HepG2 (cell line): ENCODE results near the gene RHOBTB3. TPM values are rescaled to one million over a fixed set of nuclear protein-coding genes. Genes with fewer than 3 reads are reported as not detected.

Experiments used
- ATAC-seq: fragments of 200-7000 bp; cut with Tn5 transposase; 3 replicates; pipeline ENCODE4 v1.9.1; 2020; ENCODE audit warnings: mild to moderate bottlenecking, moderate library complexity
- BruUV-seq: library from RNA; stranded (reverse); fragments of 400-500 nt; replicated peaks from 2 replicates; lab custom pipeline; 2021; lab: Mats Ljungman, UMichigan
- CTCF ChIA-PET: fragments of 300-600 bp; formaldehyde crosslinking; extraction: SDS; loops from one replicate; lab custom pipeline; 2021; ENCODE audit warnings: low total read pairs, inconsistent platforms, low intra/inter-chr PET ratio; lab: Yijun Ruan, JAX
- POLR2A ChIA-PET: fragments of 350-600 bp; sonication (Branson Sonifier 250); formaldehyde crosslinking; loops from one replicate; lab custom pipeline; 2020; ENCODE audit warnings: antibody characterized with exemption, inconsistent platforms; lab: Yijun Ruan, JAX
- DNase-seq: peaks from one replicate; pipeline ENCODE4 v3.0.0-alpha.2; 2015; ENCODE audit warnings: low spot score
- FAIRE-seq: peaks from 3 replicates; lab custom pipeline; 2011; peaks lifted over from hg19 to GRCh38; lab: Jason Lieb, UNC
- H2AFZ ChIP-seq: one replicate; pipeline ENCODE4 v1.6.1; 2011; ENCODE audit warnings: low read length, inconsistent platforms
- H3K27ac ChIP-seq: fragments of 300-600 bp; 3 replicates; pipeline ENCODE4 v1.8.0; 2011; ENCODE audit warnings: mixed run types, mild to moderate bottlenecking, mixed read lengths, low read length, inconsistent platforms; ENCODE audit not compliant: insufficient read depth; ENCODE audit errors: extremely low read length
- H3K27me3 ChIP-seq, 2 experiments: fragments of 200-600 bp in 1 of 2; 2 replicates in 1 of 2; 3 replicates in 1 of 2; pipeline versions ENCODE4 v1.6.0 to v1.8.0; 2011; ENCODE audit warnings: low read length in 2 of 2, mild to moderate bottlenecking in 2 of 2, moderate library complexity in 2 of 2, inconsistent platforms in 1 of 2; ENCODE audit not compliant: insufficient read depth in 2 of 2, control insufficient read depth in 1 of 2
- H3K36me3 ChIP-seq, 2 experiments: fragments of 200-600 bp in 1 of 2; replicated peaks in 1 of 2; 2 replicates in 1 of 2; 3 replicates in 1 of 2; pipeline versions ENCODE4 v1.5.1 to v1.8.0; 2011; ENCODE audit warnings: low read length in 2 of 2, inconsistent platforms in 1 of 2; ENCODE audit not compliant: insufficient read depth in 2 of 2, control insufficient read depth in 1 of 2
- H3K4me1 ChIP-seq: 2 replicates; pipeline ENCODE4 v1.5.1; 2012; ENCODE audit warnings: low read length, inconsistent platforms; ENCODE audit not compliant: insufficient read depth
- H3K4me2 ChIP-seq: 2 replicates; pipeline ENCODE4 v1.6.0; 2011; ENCODE audit warnings: low read depth, low read length, inconsistent platforms
- H3K4me3 ChIP-seq, 3 experiments: fragments of 200-600 bp in 1 of 3; sonication (generic), shearing (Covaris generic) in 1 of 3; replicated peaks in 1 of 3; 2 replicates each; pipeline ENCODE4 v1.5.1; 2011 to 2016; ENCODE audit warnings: low read length in 3 of 3, inconsistent platforms in 2 of 3, low read depth in 2 of 3, mild to moderate bottlenecking in 2 of 3, control low read depth in 1 of 3, mixed read lengths in 1 of 3; ENCODE audit not compliant: insufficient read depth in 1 of 3
- H3K79me2 ChIP-seq: one replicate; pipeline ENCODE4 v1.6.1; 2011; ENCODE audit warnings: low read length, inconsistent platforms; ENCODE audit not compliant: insufficient read depth
- H3K9ac ChIP-seq: 2 replicates; pipeline ENCODE4 v1.6.0; 2011; ENCODE audit warnings: mild to moderate bottlenecking, low read depth, low read length, inconsistent platforms; ENCODE audit not compliant: insufficient read depth
- H3K9me3 ChIP-seq: 2 replicates; pipeline ENCODE4 v1.5.1; 2012; ENCODE audit warnings: mild to moderate bottlenecking, low read length
- H4K20me1 ChIP-seq: 2 replicates; pipeline ENCODE4 v1.6.0; 2011; ENCODE audit warnings: inconsistent platforms, mild to moderate bottlenecking, low read length, moderate library complexity; ENCODE audit not compliant: insufficient read depth
- AHR ChIP-seq: IDR thresholded peaks from 2 replicates; pipeline ENCODE4 v1.6.1; 2018; ENCODE audit warnings: missing genetic modification reagents, missing compliant biosample characterization
- ARID3A ChIP-seq: IDR thresholded peaks from 2 replicates; pipeline ENCODE4 v1.6.1; 2012; ENCODE audit warnings: low read depth, low read length, improper control_type of control experiment
- DPF2 ChIP-seq: sonication (generic); formaldehyde crosslinking; IDR thresholded peaks from 2 replicates; pipeline ENCODE4 v1.4.0; 2020; ENCODE audit warnings: mild to moderate bottlenecking, low read depth, missing genetic modification reagents, borderline replicate concordance
- GTF2F1 ChIP-seq: fragments of 150-350 bp; IDR thresholded peaks from 2 replicates; pipeline ENCODE4 v1.6.1; 2014; ENCODE audit warnings: low read length
- KLF16 ChIP-seq, 2 experiments: sonication (generic) in 1 of 2; formaldehyde crosslinking in 1 of 2; IDR thresholded peaks; 2 replicates each; pipeline versions ENCODE4 v1.6.1 to v1.8.0; 2016 to 2023; ENCODE audit warnings: missing genetic modification reagents in 2 of 2, missing compliant biosample characterization in 1 of 2
- MYNN ChIP-seq: sonication (generic); formaldehyde crosslinking; IDR thresholded peaks from 2 replicates; pipeline ENCODE4 v1.4.0; 2020; ENCODE audit warnings: mild to moderate bottlenecking, low read depth, missing genetic modification reagents
- PHF5A ChIP-seq: IDR thresholded peaks from one replicate; pipeline ENCODE4 v1.6.1; 2018; ENCODE audit warnings: low read depth, missing genetic modification reagents; ENCODE audit not compliant: unreplicated experiment
- SRY ChIP-seq: sonication (generic); formaldehyde crosslinking; IDR thresholded peaks from 2 replicates; pipeline ENCODE4 v1.8.0; 2022; ENCODE audit warnings: mild to moderate bottlenecking, missing genetic modification reagents
- ZNF251 ChIP-seq: sonication (generic); formaldehyde crosslinking; IDR thresholded peaks from 2 replicates; pipeline ENCODE4 v1.9.0; 2021; ENCODE audit warnings: mild to moderate bottlenecking, missing genetic modification reagents
- ZNF552 ChIP-seq: sonication (generic); formaldehyde crosslinking; IDR thresholded peaks from 2 replicates; pipeline ENCODE4 v1.9.0; 2022; ENCODE audit warnings: missing genetic modification reagents, mild to moderate bottlenecking, borderline replicate concordance
- ZNF770 ChIP-seq: sonication (generic); formaldehyde crosslinking; IDR thresholded peaks from 2 replicates; pipeline ENCODE4 v1.5.0; 2020; ENCODE audit warnings: mild to moderate bottlenecking, missing genetic modification reagents
- ZNF773 ChIP-seq: sonication (generic); formaldehyde crosslinking; IDR thresholded peaks from 2 replicates; pipeline ENCODE4 v1.4.0; 2020; ENCODE audit warnings: missing genetic modification reagents, borderline replicate concordance
- WGBS: methylation state at CpG from one replicate; pipeline ENCODE4 v1.1.6; 2017; ENCODE audit warnings: low lambda C conversion rate; 5-methylcytosine and 5-hydroxymethylcytosine counted together
- in situ Hi-C: cut with HindIII; loops from 2 replicates; pipeline ENCODE4 v1.10.0; 2017; ENCODE audit warnings: low pct_unique_long_range_greater_than_20kb; ENCODE audit not compliant: extremely low pct_ligation_motif_present
- intact Hi-C: fragments of 100-400 bp; cut with micrococcal nuclease; formaldehyde crosslinking; loops from one replicate; pipeline ENCODE4 v1.10.0; 2022; ENCODE audit not compliant: unreplicated experiment
- polyA plus RNA-seq, 8 experiments: library from polyadenylated mRNA; depleted of rRNA in 3 of 8; stranded (reverse) in 7 of 8; unstranded in 1 of 8; fragments of >200 nt; fragmentation: Illumina TruSeq in 4 of 8; extraction: Trizol in 4 of 8; gene quantifications; 2 replicates each; pipeline versions ENCODE4 v1.2.1 to v1.2.3, GENCODE V29; 2011 to 2016; ENCODE audit warnings: low read depth in 4 of 8, missing spikeins in 1 of 8, mixed read lengths in 1 of 8; ENCODE audit not compliant: insufficient read depth in 1 of 8
- total RNA-seq, 5 experiments: library from RNA; depleted of rRNA; stranded (reverse); fragments of >200 nt; fragmentation: Illumina TruSeq; extraction: Trizol; gene quantifications; 2 replicates each; pipeline ENCODE4 v1.2.3, GENCODE V29; 2016; ENCODE audit warnings: low read depth in 1 of 5
- TF ChIP-seq, protein P1 (sequence below), 2 experiments: IDR thresholded peaks; 2 replicates each; pipeline ENCODE4 v1.6.1; 2011 to 2012; ENCODE audit warnings: low read length in 2 of 2, borderline replicate concordance in 1 of 2, low read depth in 1 of 2, mild to moderate bottlenecking in 1 of 2, moderate library complexity in 1 of 2
- TF ChIP-seq, protein P2 (sequence below): sonication (generic); formaldehyde crosslinking; IDR thresholded peaks from 2 replicates; pipeline ENCODE4 v1.8.1; 2022; ENCODE audit warnings: mild to moderate bottlenecking, missing genetic modification reagents
- TF ChIP-seq, protein P3 (sequence below): IDR thresholded peaks from 2 replicates; pipeline ENCODE4 v1.6.1; 2012; ENCODE audit warnings: inconsistent platforms

The RHOBTB3 gene
- total and polyA plus RNA-seq, 2 of the 13 experiments (the other 11 are each of a cell fraction or from before 2014, with no cell fraction given) = 31.6 to 35.4 TPM

DNA sequence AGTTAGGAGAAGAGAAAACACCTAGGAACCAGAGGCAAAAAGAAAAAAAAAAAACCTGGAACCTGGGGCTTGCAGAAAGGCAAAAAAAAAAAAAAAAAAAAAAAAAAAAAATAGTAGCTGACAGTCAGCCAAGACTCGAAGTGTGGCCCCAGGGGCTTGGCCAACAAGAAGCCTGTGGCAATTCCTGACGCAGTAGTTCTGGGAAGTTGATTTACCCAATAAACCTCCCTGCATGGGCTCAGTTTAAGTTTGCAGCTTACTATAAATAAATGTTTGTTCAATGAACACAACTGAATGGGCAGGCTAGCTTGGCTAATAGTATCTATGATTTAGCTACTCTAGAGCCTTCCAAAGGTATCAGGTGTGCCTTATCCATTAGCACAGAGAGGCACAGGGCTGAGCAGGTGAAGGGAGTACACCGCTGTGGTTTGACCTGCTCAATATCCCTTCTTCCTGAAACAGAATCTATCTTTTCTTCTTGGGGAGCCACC lies 112.6 kb downstream of the RHOBTB3 start:
- FAIRE-seq = no peak
- TF ChIP-seq PHF5A (no peak), MYNN (no peak), ZNF251 (CRISPR knock-in tag) (no peak), KLF16 (CRISPR knock-in tag; IDR thresholded peaks at IDR 0.05) (no peak), ZNF770 (no peak), SRY (no peak), AHR (CRISPR knock-in tag) (no peak), ZNF552 (CRISPR knock-in tag) (no peak), ZNF773 (CRISPR knock-in tag) (no peak), ARID3A (no peak), DPF2 (CRISPR knock-in tag) (no peak), GTF2F1 (no peak)
- TF ChIP-seq, protein P1, sequence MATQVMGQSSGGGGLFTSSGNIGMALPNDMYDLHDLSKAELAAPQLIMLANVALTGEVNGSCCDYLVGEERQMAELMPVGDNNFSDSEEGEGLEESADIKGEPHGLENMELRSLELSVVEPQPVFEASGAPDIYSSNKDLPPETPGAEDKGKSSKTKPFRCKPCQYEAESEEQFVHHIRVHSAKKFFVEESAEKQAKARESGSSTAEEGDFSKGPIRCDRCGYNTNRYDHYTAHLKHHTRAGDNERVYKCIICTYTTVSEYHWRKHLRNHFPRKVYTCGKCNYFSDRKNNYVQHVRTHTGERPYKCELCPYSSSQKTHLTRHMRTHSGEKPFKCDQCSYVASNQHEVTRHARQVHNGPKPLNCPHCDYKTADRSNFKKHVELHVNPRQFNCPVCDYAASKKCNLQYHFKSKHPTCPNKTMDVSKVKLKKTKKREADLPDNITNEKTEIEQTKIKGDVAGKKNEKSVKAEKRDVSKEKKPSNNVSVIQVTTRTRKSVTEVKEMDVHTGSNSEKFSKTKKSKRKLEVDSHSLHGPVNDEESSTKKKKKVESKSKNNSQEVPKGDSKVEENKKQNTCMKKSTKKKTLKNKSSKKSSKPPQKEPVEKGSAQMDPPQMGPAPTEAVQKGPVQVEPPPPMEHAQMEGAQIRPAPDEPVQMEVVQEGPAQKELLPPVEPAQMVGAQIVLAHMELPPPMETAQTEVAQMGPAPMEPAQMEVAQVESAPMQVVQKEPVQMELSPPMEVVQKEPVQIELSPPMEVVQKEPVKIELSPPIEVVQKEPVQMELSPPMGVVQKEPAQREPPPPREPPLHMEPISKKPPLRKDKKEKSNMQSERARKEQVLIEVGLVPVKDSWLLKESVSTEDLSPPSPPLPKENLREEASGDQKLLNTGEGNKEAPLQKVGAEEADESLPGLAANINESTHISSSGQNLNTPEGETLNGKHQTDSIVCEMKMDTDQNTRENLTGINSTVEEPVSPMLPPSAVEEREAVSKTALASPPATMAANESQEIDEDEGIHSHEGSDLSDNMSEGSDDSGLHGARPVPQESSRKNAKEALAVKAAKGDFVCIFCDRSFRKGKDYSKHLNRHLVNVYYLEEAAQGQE (IDR thresholded peaks at IDR 0.05; ENCODE audit: borderline replicate concordance in 1 of 2, low read depth in 1 of 2, low read length in 2 of 2) = no peak
- TF ChIP-seq, protein P2, sequence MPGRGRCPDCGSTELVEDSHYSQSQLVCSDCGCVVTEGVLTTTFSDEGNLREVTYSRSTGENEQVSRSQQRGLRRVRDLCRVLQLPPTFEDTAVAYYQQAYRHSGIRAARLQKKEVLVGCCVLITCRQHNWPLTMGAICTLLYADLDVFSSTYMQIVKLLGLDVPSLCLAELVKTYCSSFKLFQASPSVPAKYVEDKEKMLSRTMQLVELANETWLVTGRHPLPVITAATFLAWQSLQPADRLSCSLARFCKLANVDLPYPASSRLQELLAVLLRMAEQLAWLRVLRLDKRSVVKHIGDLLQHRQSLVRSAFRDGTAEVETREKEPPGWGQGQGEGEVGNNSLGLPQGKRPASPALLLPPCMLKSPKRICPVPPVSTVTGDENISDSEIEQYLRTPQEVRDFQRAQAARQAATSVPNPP = no peak
- TF ChIP-seq, protein P3, sequence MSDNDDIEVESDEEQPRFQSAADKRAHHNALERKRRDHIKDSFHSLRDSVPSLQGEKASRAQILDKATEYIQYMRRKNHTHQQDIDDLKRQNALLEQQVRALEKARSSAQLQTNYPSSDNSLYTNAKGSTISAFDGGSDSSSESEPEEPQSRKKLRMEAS = no peak

More for the DNA sequence above, 112.6 kb downstream of the RHOBTB3 start:
- Histone ChIP-seq H3K9ac (no peak overlapping the region), H3K27me3 (no peaks in the 10 kb centered on the region), H3K79me2 (no peaks in the 10 kb centered on the region), H3K36me3 (no peaks in the 10 kb centered on the region), H3K4me3 (no peak overlapping the region), H3K4me2 (no peak overlapping the region), H4K20me1 (no peaks in the 10 kb centered on the region), H3K4me1 (peaks cover 59% of the 10 kb centered on the region), H2AFZ (no peak overlapping the region), H3K27ac (no peak overlapping the region), H3K9me3 (no peaks in the 10 kb centered on the region)
- ChIA-PET CTCF (interaction anchor here (1.5 to 1.8 kb wide), 2 partner anchors 9 to 63 kb away, joined by 8 to 11 read pairs; no protein-coding TSS in a partner anchor), POLR2A (interaction anchor here (0.7 to 2.3 kb wide), 7 partner anchors 9 to 197 kb away, joined by 3 to 23 read pairs (median 3); partner anchors contain the start of genes GLRX and RFESD)
- 66% methylated on average over 3 of the region's 3 CpGs for WGBS
- intact Hi-C loops (loop anchor here (1.0 to 10.0 kb wide), 5 partner anchors 21 to 879 kb away; partner anchors contain the start of genes ARSK, GLRX and SKIC3), in situ Hi-C loops (loop anchor here (5.0 to 25.0 kb wide), 3 partner anchors 201 to 556 kb away; partner anchors contain the start of genes ARSK, MCTP1 and SKIC3)
- ATAC-seq (no peak), DNase-seq (no peak)
- BruUV-seq = no TSS peak
